HEK293 (cell line): ENCODE measurements around the gene TRIM28.

Experiments used
- CTCF ChIA-PET: fragments of 350-600 bp; formaldehyde crosslinking; extraction: SDS; loops from one replicate; lab custom pipeline; 2021; ENCODE audit warnings: antibody characterized with exemption; lab: Yijun Ruan, JAX
- POLR2A ChIA-PET: fragments of 300-600 bp; formaldehyde crosslinking; extraction: SDS; loops from one replicate; lab custom pipeline; 2020; ENCODE audit warnings: antibody characterized with exemption, inconsistent platforms; lab: Yijun Ruan, JAX
- H3K27ac ChIP-seq: fragments of 200-500 bp; sonication (Bioruptor generic); 2 replicates; pipeline ENCODE4 v1.5.1; 2014; ENCODE audit warnings: low read depth, low read length, control low read depth, inconsistent platforms; ENCODE audit errors: extremely low read depth
- H3K36me3 ChIP-seq, 2 experiments: fragments of 200-500 bp in 1 of 2; sonication (Bioruptor generic) in 1 of 2; 1 replicate in 1 of 2; 2 replicates in 1 of 2; pipeline ENCODE4 v1.5.1; 2014 to 2017; ENCODE audit warnings: inconsistent platforms in 2 of 2, low read length in 2 of 2; ENCODE audit not compliant: control insufficient read depth in 2 of 2, insufficient read depth in 1 of 2
- H3K4me1 ChIP-seq: fragments of 200-500 bp; sonication (Bioruptor generic); 2 replicates; pipeline ENCODE4 v1.5.1; 2014; ENCODE audit warnings: mild to moderate bottlenecking, low read length, inconsistent platforms; ENCODE audit not compliant: control insufficient read depth, insufficient read depth
- H3K4me3 ChIP-seq: 2 replicates; pipeline ENCODE4 v1.5.1; 2011; ENCODE audit warnings: low read depth, mild to moderate bottlenecking, control low read depth, low read length, moderate library complexity
- H3K9me3 ChIP-seq: fragments of 200-500 bp; sonication (Bioruptor generic); 2 replicates; pipeline ENCODE4 v1.5.1; 2014; ENCODE audit warnings: low read depth, low read length, inconsistent platforms; ENCODE audit not compliant: control insufficient read depth, insufficient read depth
- HIC1 ChIP-seq: fragments of 450-650 bp; formaldehyde crosslinking; IDR thresholded peaks from 2 replicates; pipeline ENCODE4 v1.5.1; 2016; ENCODE audit warnings: missing biosample characterization, missing genetic modification characterization
- HOXD13 ChIP-seq: sonication (generic); formaldehyde crosslinking; IDR thresholded peaks from 2 replicates; pipeline ENCODE4 v1.8.0; 2022; ENCODE audit warnings: missing genetic modification reagents, borderline replicate concordance
- PRDM4 ChIP-seq: fragments of 450-650 bp; formaldehyde crosslinking; IDR thresholded peaks from 2 replicates; pipeline ENCODE4 v1.5.1; 2017; ENCODE audit warnings: missing biosample characterization, missing genetic modification characterization
- SCRT1 ChIP-seq: fragments of 450-650 bp; formaldehyde crosslinking; IDR thresholded peaks from 2 replicates; pipeline ENCODE4 v1.5.1; 2016; ENCODE audit warnings: missing biosample characterization, missing genetic modification characterization, borderline replicate concordance
- SCRT2 ChIP-seq: fragments of 450-650 bp; formaldehyde crosslinking; IDR thresholded peaks from 2 replicates; pipeline ENCODE4 v1.5.1; 2016; ENCODE audit warnings: missing biosample characterization, missing genetic modification characterization
- ZBTB49 ChIP-seq: fragments of 450-650 bp; formaldehyde crosslinking; IDR thresholded peaks from 2 replicates; pipeline ENCODE4 v1.5.1; 2016; ENCODE audit warnings: missing biosample characterization, missing genetic modification characterization, low read depth
- ZNF2 ChIP-seq: fragments of 450-650 bp; formaldehyde crosslinking; IDR thresholded peaks from 2 replicates; pipeline ENCODE4 v1.5.1; 2016; ENCODE audit warnings: missing biosample characterization, missing genetic modification characterization
- ZNF624 ChIP-seq: fragments of 450-650 bp; formaldehyde crosslinking; IDR thresholded peaks from 2 replicates; pipeline ENCODE4 v1.5.1; 2017; ENCODE audit warnings: missing biosample characterization, missing genetic modification characterization

Gene TRIM28

GRCh38 chr19:58571575-58571947 lies 27.7 kb downstream of the TRIM28 start:
- Histone ChIP-seq H3K4me1 (peaks cover 8% of the 10 kb centered on the region), H3K27ac (no peak overlapping the region; the same call in 1 of the 2 replicates), H3K4me3 (no peak overlapping the region), H3K36me3 (peaks cover 6 to 40% of the 10 kb centered on the region in 2 experiments; a peak in 2 of 3 replicates), H3K9me3 (no peaks in the 10 kb centered on the region)
- TF ChIP-seq SCRT2 (tag by site-specific recombination) (peak; percentile 68), SCRT1 (tag by site-specific recombination) (0 out of 2 replicates have a peak, but pooled peaks have one; percentile 49), ZNF624 (no peak), ZBTB49 (tag by site-specific recombination) (no peak), ZNF2 (tag by site-specific recombination) (no peak), HIC1 (no peak)
- ChIA-PET CTCF (interaction anchor here (0.6 to 1.2 kb wide), 2 partner anchors 51 to 1310 kb away, joined by 3 to 5 read pairs; partner anchors contain the start of gene ZBTB45), POLR2A (interaction anchor here (1.2 to 4.9 kb wide), 5 partner anchors 9 to 52 kb away, joined by 3 to 28 read pairs (median 19); partner anchors contain the start of genes CHMP2A, TRIM28 and ZBTB45)

GRCh38 chr19:58572026-58572817 lies 28.4 kb downstream of the TRIM28 start:
- TF ChIP-seq HOXD13 (CRISPR knock-in tag): peak; percentile 56; the same call in 1 of the 2 replicates
- TF ChIP-seq HIC1: peak; percentile 95
- no peak for TF ChIP-seq PRDM4 (tag by site-specific recombination)
- H3K4me1 ChIP-seq: peaks cover 8% of the 10 kb centered on the region
- ChIA-PET CTCF (interaction anchor here (0.6 to 1.4 kb wide), 4 partner anchors 9 to 1311 kb away, joined by 3 to 5 read pairs (median 3); partner anchors contain the start of gene ZBTB45), POLR2A (interaction anchor here (1.2 to 4.9 kb wide), 5 partner anchors 10 to 52 kb away, joined by 3 to 28 read pairs (median 19); partner anchors contain the start of genes CHMP2A, TRIM28 and ZBTB45)
- peak overlapping the region; percentile 77; the same call in 1 of the 2 replicates for H3K27ac ChIP-seq
- H3K36me3 ChIP-seq: peaks cover 0 to 35% of the 10 kb centered on the region in 2 experiments; a peak in 2 of 3 replicates
- peak overlapping the region; percentile 67 for H3K4me3 ChIP-seq
- H3K9me3 ChIP-seq: no peaks in the 10 kb centered on the region
